Measurements from ENCODE around the gene CFAP251. TPM values are rescaled to one million over a fixed set of nuclear protein-coding genes. Genes with fewer than 3 reads are reported as not detected.

Gene CFAP251
- total and polyA plus RNA-seq, 2 donors (not counting 3 experiments of a cell fraction or from before 2014, with no cell fraction given): 3.3 to 4.0 TPM

DNA sequence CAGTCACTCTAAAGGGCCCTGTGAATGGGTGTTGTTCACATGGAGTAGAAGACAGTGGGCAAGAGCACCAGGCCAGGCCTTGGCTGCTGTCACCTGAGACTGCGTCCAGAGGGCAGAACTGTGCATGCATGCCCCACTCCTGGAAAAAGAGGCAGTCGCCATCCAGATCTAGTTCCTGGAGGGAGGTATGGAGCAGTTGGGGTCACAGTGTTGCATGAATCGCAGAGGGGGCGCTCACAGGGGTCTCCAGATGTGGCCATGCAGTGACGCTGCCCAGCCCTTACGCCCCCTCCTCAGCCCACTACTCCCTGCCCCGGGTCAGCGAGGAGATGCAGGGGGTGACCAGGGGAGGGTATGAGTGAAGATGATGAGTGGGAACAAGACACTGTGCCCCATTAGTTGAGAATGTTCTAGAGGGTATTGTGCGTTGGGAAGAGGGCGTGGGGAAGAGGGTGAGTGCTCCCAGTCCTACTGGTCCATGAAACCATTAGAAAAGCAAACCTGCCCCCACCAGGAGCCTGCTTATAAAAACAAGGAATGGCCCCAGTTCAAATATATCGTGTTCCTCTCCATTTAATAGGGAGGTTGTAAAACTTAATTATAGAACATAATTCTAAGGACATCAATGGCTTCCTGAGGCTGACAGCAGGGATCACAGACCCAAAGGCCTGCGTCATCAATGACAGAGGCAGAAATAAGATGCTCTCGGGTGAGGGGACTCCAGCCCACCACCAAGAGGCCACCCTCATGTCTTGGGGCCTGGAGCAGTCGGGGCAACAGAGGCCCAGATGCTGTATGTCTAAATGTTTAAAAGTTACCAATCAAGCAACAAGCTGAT lies 71.1 kb downstream of the CFAP251 start:
- no peaks in the 10 kb centered on the region for H4K20me1 ChIP-seq (replicated peaks; ENCODE audit: control insufficient read depth, extremely low read depth, insufficient read depth, low read length)
- intact Hi-C loops (cut with micrococcal nuclease): no loop called here
- POLR2A ChIA-PET: no interaction called here

DNA sequence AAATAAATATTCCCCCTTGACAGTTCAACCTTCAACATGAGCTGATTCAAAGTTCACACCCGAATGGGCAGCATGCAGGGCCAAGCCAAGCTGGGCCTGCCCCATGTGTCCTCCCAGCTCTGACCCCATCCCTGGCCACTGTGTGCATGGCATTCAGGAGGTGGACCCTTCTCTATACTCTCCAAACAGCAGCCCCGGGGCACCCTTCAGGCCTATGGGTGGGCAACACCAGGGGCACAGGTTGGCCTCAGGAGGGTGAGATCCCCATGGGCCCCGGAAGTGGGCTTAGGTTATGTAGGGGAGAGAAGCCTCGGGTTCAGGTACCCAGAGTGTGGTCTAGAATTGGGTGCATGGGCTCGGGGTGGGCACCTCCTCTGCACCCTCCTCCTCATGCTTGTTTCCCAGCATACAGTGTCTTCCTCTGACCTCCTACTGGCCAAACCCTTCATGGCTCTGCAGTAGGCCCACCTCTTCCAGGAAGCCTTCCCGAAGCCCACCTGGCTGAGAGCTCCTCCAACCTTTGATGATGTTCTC lies 71.8 kb downstream of the CFAP251 start:
- intact Hi-C loops (cut with micrococcal nuclease): no loop called here
- Histone ChIP-seq H3K4me2 (ENCODE audit: insufficient read depth, low read length) (no peak overlapping the region), H3K79me2 (ENCODE audit: control insufficient read depth, insufficient read depth, low read length) (no peaks in the 10 kb centered on the region), H3K36me3 (ENCODE audit: control insufficient read depth in 2 of 2, extremely low read depth in 1 of 2, insufficient read depth in 2 of 2, low read length in 2 of 2) (no peaks in the 10 kb centered on the region), H3K27ac (ENCODE audit: insufficient read depth, low read depth, low read length) (no peak overlapping the region), H3K4me1 (ENCODE audit: control insufficient read depth, extremely low read depth, insufficient read depth, low read length) (peaks cover 6% of the 10 kb centered on the region), H3K27me3 (ENCODE audit: control insufficient read depth in 2 of 2, insufficient read depth in 2 of 2, low read length in 2 of 2) (no peaks in the 10 kb centered on the region), H2AFZ (ENCODE audit: low read depth, low read length) (no peak overlapping the region), H3K9ac (replicated peaks; ENCODE audit: extremely low read depth, insufficient read depth, low read length) (no peak overlapping the region), H3K9me3 (replicated peaks; ENCODE audit: control insufficient read depth, insufficient read depth, low read length) (no peaks in the 10 kb centered on the region), H4K20me1 (replicated peaks; ENCODE audit: control insufficient read depth, extremely low read depth, insufficient read depth, low read length) (no peaks in the 10 kb centered on the region), H3K9me1 (replicated peaks; ENCODE audit: control insufficient read depth, extremely low read depth, insufficient read depth, low read length) (no peaks in the 10 kb centered on the region), H3K4me3 (replicated peaks in 1 of 3; ENCODE audit: insufficient read depth in 1 of 3, low read depth in 1 of 3, low read length in 3 of 3) (no peak overlapping the region)
- no peak for FAIRE-seq
- POLR2A ChIA-PET: no interaction called here
- dilution Hi-C loops (cut with MboI; ENCODE audit: extremely low pct_ligation_motif_present, low sequenced_read_pairs): no loop called here
- CTCF ChIA-PET: interaction anchor here (1.0 kb wide), 1 partner anchor 72 kb away, joined by 3 read pairs; the partner anchor contains the start of gene CFAP251
- TF ChIP-seq, protein P1, sequence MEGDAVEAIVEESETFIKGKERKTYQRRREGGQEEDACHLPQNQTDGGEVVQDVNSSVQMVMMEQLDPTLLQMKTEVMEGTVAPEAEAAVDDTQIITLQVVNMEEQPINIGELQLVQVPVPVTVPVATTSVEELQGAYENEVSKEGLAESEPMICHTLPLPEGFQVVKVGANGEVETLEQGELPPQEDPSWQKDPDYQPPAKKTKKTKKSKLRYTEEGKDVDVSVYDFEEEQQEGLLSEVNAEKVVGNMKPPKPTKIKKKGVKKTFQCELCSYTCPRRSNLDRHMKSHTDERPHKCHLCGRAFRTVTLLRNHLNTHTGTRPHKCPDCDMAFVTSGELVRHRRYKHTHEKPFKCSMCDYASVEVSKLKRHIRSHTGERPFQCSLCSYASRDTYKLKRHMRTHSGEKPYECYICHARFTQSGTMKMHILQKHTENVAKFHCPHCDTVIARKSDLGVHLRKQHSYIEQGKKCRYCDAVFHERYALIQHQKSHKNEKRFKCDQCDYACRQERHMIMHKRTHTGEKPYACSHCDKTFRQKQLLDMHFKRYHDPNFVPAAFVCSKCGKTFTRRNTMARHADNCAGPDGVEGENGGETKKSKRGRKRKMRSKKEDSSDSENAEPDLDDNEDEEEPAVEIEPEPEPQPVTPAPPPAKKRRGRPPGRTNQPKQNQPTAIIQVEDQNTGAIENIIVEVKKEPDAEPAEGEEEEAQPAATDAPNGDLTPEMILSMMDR (IDR thresholded peaks at IDR 0.05; ENCODE audit: extremely low read depth in 1 of 2, insufficient read depth in 1 of 2, low read depth in 1 of 2, low read length in 2 of 2): no peak
- DNase-seq (ENCODE audit: low read depth, low spot score): no peak
- no TSS peak for BruUV-seq (replicated peaks)

More for the DNA sequence above, 71.1 kb downstream of the CFAP251 start:
- Histone ChIP-seq H3K79me2 (ENCODE audit: control insufficient read depth, insufficient read depth, low read length) (no peaks in the 10 kb centered on the region), H3K9ac (replicated peaks; ENCODE audit: extremely low read depth, insufficient read depth, low read length) (no peak overlapping the region), H3K4me3 (replicated peaks in 1 of 3; ENCODE audit: insufficient read depth in 1 of 3, low read depth in 1 of 3, low read length in 3 of 3) (no peak overlapping the region), H3K27me3 (ENCODE audit: control insufficient read depth in 2 of 2, insufficient read depth in 2 of 2, low read length in 2 of 2) (no peaks in the 10 kb centered on the region), H2AFZ (ENCODE audit: low read depth, low read length) (no peak overlapping the region), H3K36me3 (ENCODE audit: control insufficient read depth in 2 of 2, extremely low read depth in 1 of 2, insufficient read depth in 2 of 2, low read length in 2 of 2) (no peaks in the 10 kb centered on the region), H3K4me1 (ENCODE audit: control insufficient read depth, extremely low read depth, insufficient read depth, low read length) (peaks cover 6% of the 10 kb centered on the region), H3K4me2 (ENCODE audit: insufficient read depth, low read length) (no peak overlapping the region), H3K9me1 (replicated peaks; ENCODE audit: control insufficient read depth, extremely low read depth, insufficient read depth, low read length) (no peaks in the 10 kb centered on the region), H3K27ac (ENCODE audit: insufficient read depth, low read depth, low read length) (no peak overlapping the region), H3K9me3 (replicated peaks; ENCODE audit: control insufficient read depth, insufficient read depth, low read length) (no peaks in the 10 kb centered on the region)
- CTCF ChIA-PET: interaction anchor here (1.2 kb wide), 1 partner anchor 10 kb away, joined by 4 read pairs; no protein-coding TSS in a partner anchor
- no peak for DNase-seq (ENCODE audit: low read depth, low spot score)
- TF ChIP-seq FOS (IDR thresholded peaks at IDR 0.05; ENCODE audit: borderline replicate concordance, insufficient read depth, low read length) (no peak), JUN (IDR thresholded peaks at IDR 0.05; ENCODE audit: borderline replicate concordance, insufficient read depth, insufficient read length, low read depth) (no peak), POLR2AphosphoS5 (IDR thresholded peaks at IDR 0.05; ENCODE audit: insufficient read depth, low read depth, low read length) (no peak), EZH2 (IDR thresholded peaks at IDR 0.05; ENCODE audit: borderline replicate concordance, low read depth, low read length, severe bottlenecking) (no peak), GATA2 (IDR thresholded peaks at IDR 0.05; ENCODE audit: insufficient read depth, insufficient read length, low read depth, low read length) (no peak), MYC (IDR thresholded peaks at IDR 0.05; ENCODE audit: low read depth, low read length) (no peak)
- no peak for FAIRE-seq
- dilution Hi-C loops (cut with MboI; ENCODE audit: extremely low pct_ligation_motif_present, low sequenced_read_pairs): no loop called here
- no TSS peak for BruUV-seq (replicated peaks)
